Esophagus squamous epithelium (tissue), 5 donors: ENCODE measurements around the gene DYNLT4. TPM values are rescaled to one million over a fixed set of nuclear protein-coding genes. Genes with fewer than 3 reads are reported as not detected.

ENCODE experiments used
- DNase-seq: peaks from one replicate; lab custom pipeline; 2025; lab: John Stamatoyannopoulos, UW
- H3K27ac ChIP-seq, 4 donors: fragments of 200-600 bp; sonication (generic); one replicate each; pipeline ENCODE4 v1.5.1; 2016 to 2019; ENCODE audit warnings: mild to moderate bottlenecking in 1 of 4
- H3K27me3 ChIP-seq, 4 donors: fragments of 200-600 bp; sonication (generic); 1 replicate in 3 of 4; 2 replicates in 1 of 4; pipeline versions ENCODE4 v1.5.1 to v1.6.0; 2017 to 2021; ENCODE audit warnings: antibody characterized with exemption in 1 of 4
- H3K36me3 ChIP-seq, 3 donors: fragments of 200-600 bp; sonication (generic); one replicate each; pipeline ENCODE4 v1.5.1; 2016 to 2019
- H3K4me1 ChIP-seq, 3 donors: fragments of 200-600 bp; sonication (generic); one replicate each; pipeline ENCODE4 v1.5.1; 2017 to 2019
- H3K4me3 ChIP-seq, 4 donors: fragments of 200-600 bp; sonication (generic); 1 replicate in 3 of 4; 2 replicates in 1 of 4; pipeline ENCODE4 v1.5.1; 2016 to 2019; ENCODE audit warnings: mild to moderate bottlenecking in 2 of 4, moderate library complexity in 1 of 4
- H3K9me3 ChIP-seq, 3 donors: fragments of 200-600 bp; sonication (generic); one replicate each; pipeline ENCODE4 v1.5.1; 2016 to 2019
- CTCF ChIP-seq, 6 experiments: fragments of 450-650 bp in 4 of 6; fragments of 200-600 bp in 2 of 6; sonication (generic) in 2 of 6; IDR thresholded peaks; one replicate each; pipeline ENCODE4 v1.5.1; 2016 to 2019; ENCODE audit warnings: antibody characterized with exemption in 6 of 6, mild to moderate bottlenecking in 4 of 6, moderate library complexity in 4 of 6
- POLR2A ChIP-seq, 4 donors: fragments of 450-650 bp; IDR thresholded peaks; one replicate each; pipeline ENCODE4 v1.6.1; 2017; ENCODE audit warnings: antibody characterized with exemption in 4 of 4, mild to moderate bottlenecking in 4 of 4, moderate library complexity in 3 of 4
- WGBS, 2 donors: methylation state at CpG; one replicate each; pipeline ENCODE4 v1.1.5; 2018; 5-methylcytosine and 5-hydroxymethylcytosine counted together
- intact Hi-C: fragments of 100-400 bp; cut with DNase I; formaldehyde crosslinking; loops from one replicate; pipeline ENCODE4 v1.15.0; 2022
- total RNA-seq, 4 donors: library from RNA; depleted of rRNA; stranded (reverse); fragments of >200 nt; gene quantifications; one replicate each; pipeline ENCODE4 v1.1.0, GENCODE V29; 2016
- donor health status: DM: yes; HTN: yes; CAD: no.

DYNLT4 gene
- total RNA-seq, 4 donors from 2014 or later = not detected

- Histone ChIP-seq H3K4me1 (peaks cover 61 to 96% (median 68%) of the 10 kb centered on the region in 3 donors), H3K9me3 (no peaks in the 10 kb centered on the region), H3K36me3 (peaks cover 17 to 53% (median 17%) of the 10 kb centered on the region in 3 donors), H3K27ac (peak overlapping the region in 3 of 4 donors; percentile 30 to 99 (median 94)), H3K4me3 (peak overlapping the region in 1 of 4 donors; percentile 3), H3K27me3 (no peaks in the 10 kb centered on the region)
- 90 to 92% methylated on average over 12 to 16 of the region's 20 CpGs for WGBS, 2 donors
- TF ChIP-seq CTCF (IDR thresholded peaks at IDR 0.05) (no peak), POLR2A (IDR thresholded peaks at IDR 0.05) (no peak)
- intact Hi-C loops = no loop called here
- DNase-seq = no peak
Measured at GRCh38 chr1:44805311-44806024, 1.7 kb downstream of the DYNLT4 start.

DNA sequence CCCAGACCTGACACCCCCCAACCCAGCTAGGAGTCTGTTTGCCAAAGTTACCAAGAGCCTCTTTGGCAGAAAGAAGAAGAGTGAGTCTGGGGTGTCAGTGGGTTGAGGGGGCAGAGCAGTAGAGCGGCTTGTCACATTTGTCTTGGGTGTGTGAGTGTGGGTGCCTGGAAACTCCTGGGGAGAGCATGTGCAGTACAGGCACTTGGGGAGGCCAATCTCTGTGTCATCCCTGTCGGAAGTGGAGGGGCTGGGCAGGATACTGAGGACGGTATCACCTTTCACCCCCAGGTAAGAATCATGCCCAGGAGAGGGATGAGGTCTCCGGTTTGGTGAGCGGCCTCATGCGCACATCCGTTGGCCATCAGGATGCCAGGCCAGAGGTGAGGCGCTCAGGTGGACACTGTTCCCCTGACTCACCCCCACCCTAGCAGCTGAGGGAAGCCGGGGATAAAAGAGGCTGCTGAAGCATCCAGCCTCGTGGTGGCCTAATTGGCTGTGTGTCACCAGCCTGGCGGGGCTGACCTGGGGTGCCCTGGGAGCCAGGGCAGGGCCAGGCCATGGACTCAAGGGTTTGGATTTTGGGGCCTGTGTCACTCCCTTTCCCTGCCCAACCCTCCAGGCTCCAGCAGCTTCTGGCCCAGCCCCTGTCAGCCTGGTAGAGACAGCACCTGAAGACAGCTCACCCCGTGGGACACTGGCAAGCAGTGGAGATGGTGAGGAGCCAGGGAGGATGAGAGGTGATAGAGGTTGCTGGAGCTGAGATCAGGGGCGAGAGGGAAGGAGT is 3.6 kb downstream of the DYNLT4 start:
- Histone ChIP-seq H3K36me3 (peaks cover 17 to 53% (median 17%) of the 10 kb centered on the region in 3 donors), H3K4me3 (peak overlapping the region in 1 of 4 donors; percentile 91), H3K27ac (peak overlapping the region; percentile 9 to 97 (median 80)), H3K9me3 (no peaks in the 10 kb centered on the region), H3K4me1 (peaks cover 49 to 87% (median 52%) of the 10 kb centered on the region in 3 donors), H3K27me3 (no peaks in the 10 kb centered on the region)
- no peak for DNase-seq
- intact Hi-C loops = no loop called here
- WGBS, 2 donors = 77 to 85% methylated on average over 5 to 9 of the region's 13 CpGs
- TF ChIP-seq CTCF (IDR thresholded peaks at IDR 0.05) (no peak), POLR2A (IDR thresholded peaks at IDR 0.05) (no peak)

- H3K9me3 ChIP-seq = no peaks in the 10 kb centered on the region
- peaks cover 44 to 82% (median 47%) of the 10 kb centered on the region in 3 donors for H3K4me1 ChIP-seq
- DNase-seq = no peak
- intact Hi-C loops = no loop called here
- 79 to 92% methylated on average over 3 to 9 of the region's 9 CpGs for WGBS, 2 donors
- H3K36me3 ChIP-seq = peaks cover 17 to 53% (median 17%) of the 10 kb centered on the region in 3 donors
- H3K27me3 ChIP-seq = no peaks in the 10 kb centered on the region
- H3K4me3 ChIP-seq = peak overlapping the region in 1 of 4 donors; percentile 91
- TF ChIP-seq CTCF (IDR thresholded peaks at IDR 0.05) = no peak
- H3K27ac ChIP-seq = peak overlapping the region in 3 of 4 donors; percentile 64 to 97 (median 97)
Measured at GRCh38 chr1:44803062-44803311, 4.2 kb downstream of the DYNLT4 start.

DNA sequence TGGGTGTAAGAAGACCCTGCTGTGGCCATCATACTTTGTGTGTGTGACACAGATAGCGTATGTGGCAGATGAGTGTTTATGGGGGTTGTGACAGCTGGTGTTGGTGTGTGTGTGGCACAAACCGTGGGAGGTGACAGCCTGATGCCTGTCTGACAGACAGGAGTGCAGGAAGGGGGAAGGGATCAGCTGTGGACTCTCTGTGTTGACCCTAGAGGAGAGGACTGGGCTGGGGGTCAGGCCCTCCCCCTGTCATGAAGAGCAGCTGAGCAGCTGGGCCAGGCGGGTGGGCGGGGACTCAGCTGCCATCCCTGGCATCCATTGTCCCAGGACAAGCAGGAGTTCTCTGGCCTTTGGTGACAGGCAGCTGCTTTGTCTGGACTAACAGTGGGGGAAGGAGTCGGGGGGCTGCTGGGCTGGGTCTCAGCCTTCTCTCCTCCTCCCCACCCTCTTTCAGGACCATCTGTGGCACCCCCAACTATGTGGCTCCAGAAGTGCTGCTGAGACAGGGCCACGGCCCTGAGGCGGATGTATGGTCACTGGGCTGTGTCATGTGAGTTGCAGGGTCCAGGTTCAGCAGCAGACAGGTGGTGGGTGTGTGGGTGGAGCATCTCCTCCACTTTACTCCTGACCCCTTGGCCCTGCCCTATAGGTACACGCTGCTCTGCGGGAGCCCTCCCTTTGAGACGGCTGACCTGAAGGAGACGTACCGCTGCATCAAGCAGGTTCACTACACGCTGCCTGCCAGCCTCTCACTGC is 4.7 kb downstream of the DYNLT4 start:
- Histone ChIP-seq H3K27ac (peak overlapping the region; percentile 21 to 97 (median 80)), H3K27me3 (no peaks in the 10 kb centered on the region), H3K9me3 (no peaks in the 10 kb centered on the region), H3K4me3 (peak overlapping the region; percentile 64 to 98 (median 90)), H3K36me3 (peaks cover 17 to 53% (median 17%) of the 10 kb centered on the region in 3 donors), H3K4me1 (peaks cover 39 to 77% (median 42%) of the 10 kb centered on the region in 3 donors)
- 84 to 86% methylated on average over 6 to 9 of the region's 13 CpGs for WGBS, 2 donors
- DNase-seq = no peak
- TF ChIP-seq CTCF (IDR thresholded peaks at IDR 0.05) (no peak), POLR2A (IDR thresholded peaks at IDR 0.05) (no peak)
- intact Hi-C loops = no loop called here
